OCI-LY1 (cell line): ENCODE measurements around the gene EGFL6.

Source experiments
- EZH2 ChIP-seq: fragments of 200-600 bp; sonication (generic), shearing (Covaris generic); IDR thresholded peaks from 2 replicates; pipeline ENCODE4 v1.8.0; 2017; ENCODE audit warnings: borderline replicate concordance, mixed run types, mild to moderate bottlenecking, antibody characterized with exemption, low read length, moderate library complexity, mixed read lengths
- TF ChIP-seq, protein P1 (sequence below): fragments of 200-600 bp; sonication (generic), shearing (Covaris generic); IDR thresholded peaks from 2 replicates; pipeline ENCODE4 v1.5.1; 2017; ENCODE audit warnings: mild to moderate bottlenecking, antibody characterized with exemption, low read length, moderate library complexity, mixed read lengths

DNA sequence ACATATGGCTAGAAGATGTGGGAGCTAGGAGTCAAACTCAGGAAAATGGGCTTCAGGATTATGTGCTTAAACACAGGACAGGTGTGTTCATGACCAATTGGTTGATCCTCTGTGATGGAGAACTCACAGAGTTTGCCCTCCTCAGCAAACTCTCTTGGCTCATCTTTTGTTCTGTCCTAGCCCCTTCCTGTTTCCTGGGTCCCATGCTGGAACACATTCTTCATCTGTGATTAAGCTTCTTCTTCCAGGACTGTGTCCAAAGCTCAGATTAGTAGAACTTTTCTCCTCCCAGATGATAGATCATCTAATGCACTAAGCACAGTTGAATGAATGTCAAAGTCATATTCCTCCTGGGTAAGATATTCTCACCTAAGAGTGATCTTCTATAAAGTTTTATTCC is 44.8 kb downstream of the EGFL6 start:
- TF ChIP-seq EZH2: no peak
- TF ChIP-seq, protein P1, sequence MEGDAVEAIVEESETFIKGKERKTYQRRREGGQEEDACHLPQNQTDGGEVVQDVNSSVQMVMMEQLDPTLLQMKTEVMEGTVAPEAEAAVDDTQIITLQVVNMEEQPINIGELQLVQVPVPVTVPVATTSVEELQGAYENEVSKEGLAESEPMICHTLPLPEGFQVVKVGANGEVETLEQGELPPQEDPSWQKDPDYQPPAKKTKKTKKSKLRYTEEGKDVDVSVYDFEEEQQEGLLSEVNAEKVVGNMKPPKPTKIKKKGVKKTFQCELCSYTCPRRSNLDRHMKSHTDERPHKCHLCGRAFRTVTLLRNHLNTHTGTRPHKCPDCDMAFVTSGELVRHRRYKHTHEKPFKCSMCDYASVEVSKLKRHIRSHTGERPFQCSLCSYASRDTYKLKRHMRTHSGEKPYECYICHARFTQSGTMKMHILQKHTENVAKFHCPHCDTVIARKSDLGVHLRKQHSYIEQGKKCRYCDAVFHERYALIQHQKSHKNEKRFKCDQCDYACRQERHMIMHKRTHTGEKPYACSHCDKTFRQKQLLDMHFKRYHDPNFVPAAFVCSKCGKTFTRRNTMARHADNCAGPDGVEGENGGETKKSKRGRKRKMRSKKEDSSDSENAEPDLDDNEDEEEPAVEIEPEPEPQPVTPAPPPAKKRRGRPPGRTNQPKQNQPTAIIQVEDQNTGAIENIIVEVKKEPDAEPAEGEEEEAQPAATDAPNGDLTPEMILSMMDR: no peak
